ENCODE data around the gene UVSSA. TPM values are rescaled to one million over a fixed set of nuclear protein-coding genes. Genes with fewer than 3 reads are reported as not detected.
"Not testable (repeated sequence)": the region's sequence is repeated elsewhere in the genome, so short reads cannot be mapped to it uniquely, and the experiment has no call there.

Gene UVSSA
- total and polyA plus RNA-seq, 9 of the 15 experiments (the other 6 are each of a cell fraction or from before 2014, with no cell fraction given): 0.21 to 14.6 (median 3.3) TPM

- H3K79me2 ChIP-seq (ENCODE audit: control insufficient read depth, insufficient read depth, low read length); H3K4me3 ChIP-seq; H3K9me3 ChIP-seq (replicated peaks; ENCODE audit: control insufficient read depth, insufficient read depth, low read depth, low read length); H4K20me1 ChIP-seq (replicated peaks; ENCODE audit: control insufficient read depth, insufficient read depth, low read length); ATAC-seq; H3K9ac ChIP-seq (ENCODE audit: insufficient read depth in 1 of 2, low read depth in 2 of 2, low read length in 2 of 2); CTCF ChIA-PET (ENCODE audit: low intra/inter-chr PET ratio); BruUV-seq (replicated peaks); in situ Hi-C loops (cut with MboI); H3K4me1 ChIP-seq (replicated peaks in 1 of 2; ENCODE audit: control insufficient read depth in 2 of 2, insufficient read depth in 2 of 2, low read length in 2 of 2); H3K27me3 ChIP-seq (ENCODE audit: control insufficient read depth in 2 of 2, insufficient read depth in 2 of 2, low read length in 2 of 2); H3K4me2 ChIP-seq (ENCODE audit: insufficient read depth, low read length); H3K36me3 ChIP-seq (ENCODE audit: control insufficient read depth, insufficient read depth, low read length); FAIRE-seq; H2AFZ ChIP-seq (ENCODE audit: low read depth, low read length); DNase-seq (ENCODE audit: extremely low read depth in 1 of 4, low spot score in 3 of 4); H3K27ac ChIP-seq (ENCODE audit: extremely low read depth, low read depth, low read length); H3K9me1 ChIP-seq (ENCODE audit: control insufficient read depth, insufficient read depth, low read length); POLR2A ChIA-PET; intact Hi-C loops (cut with micrococcal nuclease): not testable (repeated sequence)
- WGBS (ENCODE audit: insufficient coverage, low coverage, missing lambda C conversion rate): 75% methylated on average over 5 of the region's 5 CpGs
- TF ChIP-seq MTA1 (IDR thresholded peaks at IDR 0.05; ENCODE audit: borderline replicate concordance): peak; percentile 58; the same call in 1 of the 2 replicates
- TF ChIP-seq GATAD2B (IDR thresholded peaks at IDR 0.05; ENCODE audit: borderline replicate concordance): 0 out of 2 replicates have a peak, but pooled peaks have one; percentile 39
- TF ChIP-seq DACH1 (IDR thresholded peaks at IDR 0.05; ENCODE audit: partially characterized antibody): peak; percentile 93
- TF ChIP-seq GATA2 (CRISPR knock-in tag; IDR thresholded peaks at IDR 0.05): peak; percentile 53; the same call in 1 of the 2 replicates
Measured at GRCh38 chr4:1393363-1393762, 46.4 kb downstream of the UVSSA start.

GRCh38 chr4:1393866-1394265 lies 46.9 kb downstream of the UVSSA start:
- Histone ChIP-seq H2AFZ (ENCODE audit: low read depth, low read length) (no peak overlapping the region), H3K4me3 (no peak overlapping the region), H3K27ac (ENCODE audit: extremely low read depth, low read depth, low read length) (no peak overlapping the region), H3K9ac (ENCODE audit: insufficient read depth in 1 of 2, low read depth in 2 of 2, low read length in 2 of 2) (no peak overlapping the region), H4K20me1 (replicated peaks; ENCODE audit: control insufficient read depth, insufficient read depth, low read length) (no peaks in the 10 kb centered on the region), H3K79me2 (ENCODE audit: control insufficient read depth, insufficient read depth, low read length) (no peaks in the 10 kb centered on the region), H3K27me3 (ENCODE audit: control insufficient read depth in 2 of 2, insufficient read depth in 2 of 2, low read length in 2 of 2) (peaks cover 6% of the 10 kb centered on the region in 2 experiments; a peak in 3 of 5 replicates), H3K36me3 (ENCODE audit: control insufficient read depth, insufficient read depth, low read length) (no peaks in the 10 kb centered on the region), H3K9me3 (replicated peaks; ENCODE audit: control insufficient read depth, insufficient read depth, low read depth, low read length) (no peaks in the 10 kb centered on the region), H3K4me2 (ENCODE audit: insufficient read depth, low read length) (no peak overlapping the region), H3K9me1 (ENCODE audit: control insufficient read depth, insufficient read depth, low read length) (no peaks in the 10 kb centered on the region), H3K4me1 (replicated peaks in 1 of 2; ENCODE audit: control insufficient read depth in 2 of 2, insufficient read depth in 2 of 2, low read length in 2 of 2) (no peaks in the 10 kb centered on the region)
- intact Hi-C loops (cut with micrococcal nuclease): no loop called here
- no TSS peak for BruUV-seq (replicated peaks)
- WGBS (ENCODE audit: insufficient coverage, low coverage, missing lambda C conversion rate): 92% methylated on average over 10 of the region's 10 CpGs
- POLR2A ChIA-PET: no interaction called here
- DNase-seq (ENCODE audit: extremely low read depth in 1 of 4, low spot score in 3 of 4) (no peak), ATAC-seq (no peak), FAIRE-seq (no peak)
- in situ Hi-C loops (cut with MboI): no loop called here
- CTCF ChIA-PET (ENCODE audit: low intra/inter-chr PET ratio): no interaction called here
- TF ChIP-seq ZZZ3 (IDR thresholded peaks at IDR 0.05): no peak
- no peak for TF ChIP-seq NELFE (IDR thresholded peaks at IDR 0.05; ENCODE audit: insufficient read depth, insufficient read length)
- TF ChIP-seq GTF2A2 (tag; IDR thresholded peaks at IDR 0.05): no peak
- TF ChIP-seq, protein P1, sequence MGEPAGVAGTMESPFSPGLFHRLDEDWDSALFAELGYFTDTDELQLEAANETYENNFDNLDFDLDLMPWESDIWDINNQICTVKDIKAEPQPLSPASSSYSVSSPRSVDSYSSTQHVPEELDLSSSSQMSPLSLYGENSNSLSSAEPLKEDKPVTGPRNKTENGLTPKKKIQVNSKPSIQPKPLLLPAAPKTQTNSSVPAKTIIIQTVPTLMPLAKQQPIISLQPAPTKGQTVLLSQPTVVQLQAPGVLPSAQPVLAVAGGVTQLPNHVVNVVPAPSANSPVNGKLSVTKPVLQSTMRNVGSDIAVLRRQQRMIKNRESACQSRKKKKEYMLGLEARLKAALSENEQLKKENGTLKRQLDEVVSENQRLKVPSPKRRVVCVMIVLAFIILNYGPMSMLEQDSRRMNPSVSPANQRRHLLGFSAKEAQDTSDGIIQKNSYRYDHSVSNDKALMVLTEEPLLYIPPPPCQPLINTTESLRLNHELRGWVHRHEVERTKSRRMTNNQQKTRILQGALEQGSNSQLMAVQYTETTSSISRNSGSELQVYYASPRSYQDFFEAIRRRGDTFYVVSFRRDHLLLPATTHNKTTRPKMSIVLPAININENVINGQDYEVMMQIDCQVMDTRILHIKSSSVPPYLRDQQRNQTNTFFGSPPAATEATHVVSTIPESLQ (CRISPR knock-in tag; IDR thresholded peaks at IDR 0.05): no peak
- TF ChIP-seq POU5F1 (IDR thresholded peaks at IDR 0.05; ENCODE audit: borderline replicate concordance, low read depth, low read length, partially characterized antibody): no peak
- TF ChIP-seq HES1 (IDR thresholded peaks at IDR 0.05; ENCODE audit: low read depth): no peak

Measured in K562 (cell line).